ENCODE results near the gene IVD. TPM values are rescaled to one million over a fixed set of nuclear protein-coding genes. Genes with fewer than 3 reads are reported as not detected.

Gene IVD
- total RNA-seq, 4 donors from 2014 or later, result 27.4 to 34.1 (median 29.1) TPM

- DNase-seq, result no peak
- peaks cover 18 to 20% of the 10 kb centered on the region in 2 donors for H3K4me1 ChIP-seq
- intact Hi-C loops (cut with DNase I; ENCODE audit: low total_unique reads) (no loop called here), in situ Hi-C loops (cut with MboI; ENCODE audit: low sequenced_read_pairs in 4 of 4) (no loop called here)
- H3K27ac ChIP-seq, result no peak overlapping the region
- H3K9me3 ChIP-seq, result no peaks in the 10 kb centered on the region
- no peak for ATAC-seq
- no peaks in the 10 kb centered on the region for H3K36me3 ChIP-seq
- TF ChIP-seq CTCF (IDR thresholded peaks at IDR 0.05 in 4 of 5, conservative IDR thresholded peaks at IDR 0.05 in 1 of 5) (no peak), POLR2A (IDR thresholded peaks at IDR 0.05) (no peak)
- no peaks in the 10 kb centered on the region for H3K27me3 ChIP-seq
- H3K4me3 ChIP-seq, result no peak overlapping the region
Measured at GRCh38 chr15:40364251-40364650, 41.3 kb upstream of the IVD start.

- in situ Hi-C loops (cut with MboI; ENCODE audit: low sequenced_read_pairs in 4 of 4) (no loop called here), intact Hi-C loops (cut with DNase I; ENCODE audit: low total_unique reads) (no loop called here)
- TF ChIP-seq POLR2A (IDR thresholded peaks at IDR 0.05) (no peak), CTCF (IDR thresholded peaks at IDR 0.05 in 4 of 5, conservative IDR thresholded peaks at IDR 0.05 in 1 of 5) (no peak)
- H3K27me3 ChIP-seq, result no peaks in the 10 kb centered on the region
- ATAC-seq (no peak), DNase-seq (no peak)
- H3K36me3 ChIP-seq, result no peaks in the 10 kb centered on the region
- H3K27ac ChIP-seq, result no peak overlapping the region
- peaks cover 18 to 20% of the 10 kb centered on the region in 2 donors for H3K4me1 ChIP-seq
- H3K9me3 ChIP-seq, result no peaks in the 10 kb centered on the region
- H3K4me3 ChIP-seq, result no peak overlapping the region
Measured at GRCh38 chr15:40365016-40365415, 40.6 kb upstream of the IVD start.

- Histone ChIP-seq H3K9me3 (no peaks in the 10 kb centered on the region), H3K4me3 (no peak overlapping the region), H3K4me1 (peaks cover 18 to 20% of the 10 kb centered on the region in 2 donors), H3K36me3 (no peaks in the 10 kb centered on the region), H3K27ac (no peak overlapping the region), H3K27me3 (no peaks in the 10 kb centered on the region)
- intact Hi-C loops (cut with DNase I; ENCODE audit: low total_unique reads) (no loop called here), in situ Hi-C loops (cut with MboI; ENCODE audit: low sequenced_read_pairs in 4 of 4) (no loop called here)
- TF ChIP-seq CTCF (IDR thresholded peaks at IDR 0.05 in 4 of 5, conservative IDR thresholded peaks at IDR 0.05 in 1 of 5), result no peak
- no peak for TF ChIP-seq POLR2A (IDR thresholded peaks at IDR 0.05)
- ATAC-seq (no peak), DNase-seq (no peak)
Measured at GRCh38 chr15:40365624-40366456, 39.8 kb upstream of the IVD start.

GRCh38 chr15:40366457-40367370 is 38.9 kb upstream of the IVD start:
- in situ Hi-C loops (cut with MboI; ENCODE audit: low sequenced_read_pairs in 4 of 4), result no loop called here
- H3K27me3 ChIP-seq, result no peaks in the 10 kb centered on the region
- no peaks in the 10 kb centered on the region for H3K9me3 ChIP-seq
- peak overlapping the region in 1 of 4 donors; percentile 51 for H3K4me3 ChIP-seq
- intact Hi-C loops (cut with DNase I; ENCODE audit: low total_unique reads), result loop anchor here (1.0 kb wide), 2 partner anchors 21 to 43 kb away; partner anchors contain the start of gene INAFM2
- no peak for TF ChIP-seq CTCF (IDR thresholded peaks at IDR 0.05 in 4 of 5, conservative IDR thresholded peaks at IDR 0.05 in 1 of 5)
- TF ChIP-seq POLR2A (IDR thresholded peaks at IDR 0.05), result no peak
- peaks cover 18 to 20% of the 10 kb centered on the region in 2 donors for H3K4me1 ChIP-seq
- ATAC-seq (peak; percentile 77 to 79), DNase-seq (peak; percentile 78 to 93)
- peak overlapping the region; percentile 77 to 92 (median 84) for H3K27ac ChIP-seq
- H3K36me3 ChIP-seq, result no peaks in the 10 kb centered on the region
